Retinal pigment epithelial cell (primary cell): ENCODE measurements around the gene LRFN2.

Experiments
- DNase-seq: peaks from one replicate; pipeline ENCODE4 v3.0.0-alpha.2; 2010; ENCODE audit warnings: low read depth
- H3K4me3 ChIP-seq: 2 replicates; pipeline ENCODE4 v1.5.1; 2011; ENCODE audit warnings: mild to moderate bottlenecking, low read length, control low read depth, moderate library complexity
- TF ChIP-seq, protein P1 (sequence below): conservative IDR thresholded peaks from 2 replicates; pipeline ENCODE4 v1.5.1; 2011; ENCODE audit warnings: low read depth, low read length, control low read depth, inconsistent platforms

LRFN2 gene

DNA sequence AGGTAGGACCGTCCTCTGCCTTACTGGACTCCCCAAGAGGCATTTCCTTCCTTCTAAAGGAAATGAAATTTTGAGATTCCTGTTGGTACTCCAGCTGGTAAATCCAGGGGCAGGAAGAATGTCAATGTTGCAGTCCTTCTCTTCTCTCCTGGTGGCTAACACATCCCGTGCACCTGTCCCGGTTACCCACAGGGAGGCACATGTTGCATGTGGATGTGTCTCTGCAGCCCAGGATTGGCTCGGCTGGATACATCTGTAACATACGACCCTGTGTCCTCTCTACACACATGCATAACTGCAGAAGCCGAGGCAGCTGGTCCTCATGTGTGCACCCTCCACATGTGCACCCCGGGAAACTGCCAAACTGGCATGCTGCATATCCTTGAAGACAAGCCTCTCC, 1.3 kb upstream of the LRFN2 start:
- TF ChIP-seq, protein P1, sequence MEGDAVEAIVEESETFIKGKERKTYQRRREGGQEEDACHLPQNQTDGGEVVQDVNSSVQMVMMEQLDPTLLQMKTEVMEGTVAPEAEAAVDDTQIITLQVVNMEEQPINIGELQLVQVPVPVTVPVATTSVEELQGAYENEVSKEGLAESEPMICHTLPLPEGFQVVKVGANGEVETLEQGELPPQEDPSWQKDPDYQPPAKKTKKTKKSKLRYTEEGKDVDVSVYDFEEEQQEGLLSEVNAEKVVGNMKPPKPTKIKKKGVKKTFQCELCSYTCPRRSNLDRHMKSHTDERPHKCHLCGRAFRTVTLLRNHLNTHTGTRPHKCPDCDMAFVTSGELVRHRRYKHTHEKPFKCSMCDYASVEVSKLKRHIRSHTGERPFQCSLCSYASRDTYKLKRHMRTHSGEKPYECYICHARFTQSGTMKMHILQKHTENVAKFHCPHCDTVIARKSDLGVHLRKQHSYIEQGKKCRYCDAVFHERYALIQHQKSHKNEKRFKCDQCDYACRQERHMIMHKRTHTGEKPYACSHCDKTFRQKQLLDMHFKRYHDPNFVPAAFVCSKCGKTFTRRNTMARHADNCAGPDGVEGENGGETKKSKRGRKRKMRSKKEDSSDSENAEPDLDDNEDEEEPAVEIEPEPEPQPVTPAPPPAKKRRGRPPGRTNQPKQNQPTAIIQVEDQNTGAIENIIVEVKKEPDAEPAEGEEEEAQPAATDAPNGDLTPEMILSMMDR = no peak
- no peak overlapping the region for H3K4me3 ChIP-seq
- no peak for DNase-seq

DNA sequence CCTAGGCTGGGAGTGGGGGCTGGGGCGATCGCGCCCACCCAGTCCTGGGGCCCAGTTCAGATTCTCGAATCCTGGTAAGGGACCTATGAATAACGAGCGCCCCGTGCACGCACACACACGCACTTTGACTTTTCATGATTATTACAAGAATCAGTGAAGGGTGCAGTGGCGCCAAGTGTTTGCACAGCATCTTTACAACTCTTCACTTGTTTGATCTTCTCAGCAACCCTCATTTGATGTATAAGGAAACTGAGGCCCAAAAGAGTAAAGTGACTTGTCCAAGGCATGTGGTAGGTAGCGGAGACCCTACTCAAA, 863 bp upstream of the LRFN2 start:
- TF ChIP-seq, protein P1 = peak; percentile 43
- no peak for DNase-seq
- no peak overlapping the region for H3K4me3 ChIP-seq

DNA sequence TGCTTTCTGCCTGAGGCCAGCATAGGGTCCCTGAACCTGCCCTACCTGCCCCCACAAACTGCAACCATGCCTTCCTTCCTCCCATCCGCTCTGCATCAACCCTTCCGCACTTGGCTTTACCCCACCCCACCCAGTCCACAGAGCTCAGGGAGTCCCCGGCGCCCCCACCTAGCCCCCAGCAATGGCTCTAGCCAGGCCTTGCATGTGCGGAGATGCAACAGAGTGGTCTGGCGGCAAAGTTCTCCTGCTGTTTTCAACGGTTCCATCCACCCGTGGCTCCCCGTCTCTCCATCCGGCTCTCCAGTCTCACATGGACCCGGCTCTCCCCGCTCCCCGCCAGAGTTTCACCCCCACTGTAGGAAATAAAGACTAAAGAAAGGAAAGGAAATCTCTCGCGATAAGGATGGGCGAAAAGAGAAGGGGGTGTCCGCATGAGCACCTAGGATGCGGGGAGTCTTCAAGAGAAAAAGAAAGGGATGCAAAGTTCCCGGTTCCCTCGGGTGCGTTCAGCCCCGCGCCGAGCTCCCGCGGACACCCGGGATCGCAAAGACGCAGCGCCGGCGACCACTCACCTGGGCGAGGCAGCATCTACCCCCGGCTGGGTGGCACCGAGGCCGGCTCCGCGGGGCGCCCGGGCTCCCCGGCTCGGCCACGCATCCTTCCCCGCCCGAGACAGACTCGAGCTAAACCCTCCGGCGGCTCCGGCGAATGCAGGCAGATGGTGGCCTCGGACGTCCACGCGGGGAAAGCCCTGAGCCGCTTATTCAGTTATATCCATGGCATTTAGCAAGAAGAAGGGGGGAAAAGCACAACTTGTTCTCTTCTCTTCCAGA, 579 bp downstream of the LRFN2 start:
- peak overlapping the region; percentile 47 for H3K4me3 ChIP-seq
- no peak for DNase-seq
- TF ChIP-seq, protein P1 = no peak

- H3K4me3 ChIP-seq = no peak overlapping the region
- no peak for DNase-seq
- TF ChIP-seq, protein P1 = no peak
Measured at GRCh38 chr6:40585651-40586269, 1.4 kb downstream of the LRFN2 start.

- no peak for DNase-seq
- H3K4me3 ChIP-seq = no peak overlapping the region
- TF ChIP-seq, protein P1 = no peak
Measured at GRCh38 chr6:40585223-40585622, 1.9 kb downstream of the LRFN2 start.

DNA sequence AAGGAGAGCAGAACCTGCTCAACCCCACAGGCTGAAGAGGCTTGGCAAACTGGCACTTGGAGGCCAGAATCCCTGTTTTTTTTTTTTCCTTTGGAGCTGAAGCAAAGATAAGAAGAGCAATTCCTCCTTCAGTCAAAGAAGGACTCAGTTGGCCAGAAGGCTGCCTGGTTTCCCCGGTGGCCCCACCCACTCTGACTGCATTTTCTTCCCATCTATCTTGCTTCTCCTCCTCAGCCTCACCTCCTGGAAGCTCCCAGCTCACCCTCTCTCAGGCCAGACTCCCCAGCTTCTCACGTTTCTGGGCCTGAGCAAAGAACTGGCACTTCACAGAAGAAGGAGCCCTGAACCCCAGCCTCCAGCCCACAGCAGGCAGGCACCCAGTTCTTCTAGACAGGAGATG, 2.4 kb downstream of the LRFN2 start:
- H3K4me3 ChIP-seq = no peak overlapping the region
- TF ChIP-seq, protein P1 = no peak
- DNase-seq = no peak

DNA sequence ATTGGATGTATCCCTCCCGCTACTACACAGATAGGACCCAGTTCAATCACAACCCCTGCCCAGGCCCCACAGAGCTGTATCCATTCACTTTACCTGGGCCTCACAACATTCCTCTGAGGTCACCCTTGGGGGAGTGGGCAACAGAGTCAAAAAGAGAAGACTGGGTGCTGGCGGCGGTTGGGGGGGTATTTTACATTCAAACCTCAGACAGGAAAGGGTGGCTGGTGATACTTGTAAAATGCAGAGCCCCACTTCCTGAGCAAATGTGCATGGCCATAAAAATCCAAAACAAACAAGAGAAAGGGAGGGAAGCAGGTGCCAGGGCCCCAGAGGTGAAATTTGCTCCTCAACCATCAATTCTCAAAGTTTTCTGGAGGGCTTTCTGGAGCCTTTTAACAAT, 3.5 kb downstream of the LRFN2 start:
- TF ChIP-seq, protein P1 = no peak
- DNase-seq = no peak
- no peak overlapping the region for H3K4me3 ChIP-seq
